Body of pancreas (tissue), 4 donors: ENCODE data around the gene ENTPD1.

Source experiments
- POLR2A ChIP-seq, 3 donors: fragments of 450-650 bp; IDR thresholded peaks; one replicate each; pipeline ENCODE4 v1.6.1; 2016; ENCODE audit warnings: antibody characterized with exemption in 3 of 3, mild to moderate bottlenecking in 2 of 3
- TF ChIP-seq, protein P1 (sequence below), 7 experiments: fragments of 450-650 bp in 4 of 7; fragments of 200-600 bp in 3 of 7; sonication (generic) in 3 of 7; IDR thresholded peaks; one replicate each; pipeline ENCODE4 v1.5.1; 2016 to 2019; ENCODE audit warnings: antibody characterized with exemption in 7 of 7

DNA sequence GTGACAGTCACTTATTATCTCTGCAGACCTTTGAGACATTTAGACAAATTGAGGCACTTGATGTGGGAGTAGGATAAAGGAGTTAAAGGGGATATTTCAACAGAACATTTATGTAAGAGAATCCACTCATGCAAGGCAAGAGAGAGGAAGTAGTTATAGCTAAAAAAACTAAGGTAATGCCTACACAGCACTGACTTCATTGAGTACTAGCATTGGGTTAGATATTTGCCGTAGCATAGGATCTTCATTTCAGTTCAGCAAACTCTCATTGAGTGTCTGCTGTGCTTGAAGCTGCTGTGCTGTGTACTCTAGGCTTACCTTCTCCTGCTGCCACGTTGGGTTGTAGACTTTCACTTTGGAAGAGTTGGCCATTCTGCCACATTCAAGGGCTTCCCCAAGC is 10.5 kb upstream of the ENTPD1 start:
- TF ChIP-seq POLR2A (IDR thresholded peaks at IDR 0.05), result no peak
- TF ChIP-seq, protein P1, sequence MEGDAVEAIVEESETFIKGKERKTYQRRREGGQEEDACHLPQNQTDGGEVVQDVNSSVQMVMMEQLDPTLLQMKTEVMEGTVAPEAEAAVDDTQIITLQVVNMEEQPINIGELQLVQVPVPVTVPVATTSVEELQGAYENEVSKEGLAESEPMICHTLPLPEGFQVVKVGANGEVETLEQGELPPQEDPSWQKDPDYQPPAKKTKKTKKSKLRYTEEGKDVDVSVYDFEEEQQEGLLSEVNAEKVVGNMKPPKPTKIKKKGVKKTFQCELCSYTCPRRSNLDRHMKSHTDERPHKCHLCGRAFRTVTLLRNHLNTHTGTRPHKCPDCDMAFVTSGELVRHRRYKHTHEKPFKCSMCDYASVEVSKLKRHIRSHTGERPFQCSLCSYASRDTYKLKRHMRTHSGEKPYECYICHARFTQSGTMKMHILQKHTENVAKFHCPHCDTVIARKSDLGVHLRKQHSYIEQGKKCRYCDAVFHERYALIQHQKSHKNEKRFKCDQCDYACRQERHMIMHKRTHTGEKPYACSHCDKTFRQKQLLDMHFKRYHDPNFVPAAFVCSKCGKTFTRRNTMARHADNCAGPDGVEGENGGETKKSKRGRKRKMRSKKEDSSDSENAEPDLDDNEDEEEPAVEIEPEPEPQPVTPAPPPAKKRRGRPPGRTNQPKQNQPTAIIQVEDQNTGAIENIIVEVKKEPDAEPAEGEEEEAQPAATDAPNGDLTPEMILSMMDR (IDR thresholded peaks at IDR 0.05), result no peak
